SH-SY5Y (cell line): Measurements from ENCODE around the gene FGF12.

Source experiments
- GATA2 ChIP-seq: IDR thresholded peaks from 2 replicates; pipeline ENCODE4 v1.6.1; 2011; ENCODE audit warnings: mild to moderate bottlenecking, low read depth, low read length
- GATA3 ChIP-seq: IDR thresholded peaks from 2 replicates; pipeline ENCODE4 v1.6.1; 2011; ENCODE audit warnings: low read depth, mild to moderate bottlenecking, low read length, moderate library complexity

Gene FGF12

GRCh38 chr3:192207239-192207638 is 520.1 kb downstream of the FGF12 start:
- TF ChIP-seq GATA3 (no peak), GATA2 (no peak)

DNA sequence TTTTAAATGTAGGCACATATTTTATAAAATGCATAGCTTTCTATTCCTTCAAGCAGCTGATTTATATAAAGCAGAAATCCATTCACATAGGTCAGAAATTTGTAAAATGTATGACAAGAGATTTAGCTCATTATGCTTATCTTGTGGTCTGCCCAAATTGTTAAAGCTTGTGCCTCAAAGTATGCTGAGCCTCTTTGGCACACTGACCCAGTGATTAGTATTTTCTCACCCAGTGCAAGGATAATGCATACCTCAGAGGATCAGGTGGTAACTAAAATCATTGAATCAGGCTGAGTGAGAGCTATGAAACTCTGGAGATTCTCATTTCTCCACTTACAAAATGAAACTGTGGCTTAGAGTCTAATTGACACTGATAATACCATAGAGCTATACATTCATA is 533.3 kb downstream of the FGF12 start:
- no peak for TF ChIP-seq GATA3

DNA sequence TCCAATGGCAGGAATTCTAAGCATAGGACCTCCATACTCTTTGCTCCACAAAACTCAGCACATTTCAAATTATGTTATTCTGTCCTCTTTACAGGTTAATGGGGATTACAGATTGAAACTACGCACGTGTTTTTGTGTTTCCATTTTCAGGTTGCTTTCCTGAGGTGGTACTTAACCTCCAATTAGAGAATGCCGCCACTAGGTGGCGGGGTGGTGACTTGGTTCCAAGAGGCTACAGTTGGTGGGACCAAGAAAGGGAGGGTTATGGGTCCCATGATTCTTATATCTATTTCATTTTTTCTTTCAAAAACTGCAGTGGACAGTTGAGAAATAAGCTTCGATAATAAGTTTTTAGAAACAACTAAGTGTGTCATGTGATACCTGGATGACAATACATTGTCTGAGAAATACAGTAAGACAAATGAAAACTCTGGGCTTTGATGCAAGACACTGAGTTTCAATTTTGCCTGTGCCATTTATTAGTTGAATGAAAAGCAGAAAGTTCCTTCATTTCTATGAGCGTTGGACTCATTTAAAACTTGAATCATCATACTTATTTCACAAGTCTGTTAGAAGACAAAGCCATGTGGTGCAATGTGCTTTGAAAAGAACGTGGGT is 539.0 kb downstream of the FGF12 start:
- no peak for TF ChIP-seq GATA2
- TF ChIP-seq GATA3 = no peak

- TF ChIP-seq GATA3 (no peak), GATA2 (no peak)
Measured at GRCh38 chr3:192187485-192188051, 539.8 kb downstream of the FGF12 start.

- no peak for TF ChIP-seq GATA2
- no peak for TF ChIP-seq GATA3
Measured at GRCh38 chr3:192186498-192186897, 540.8 kb downstream of the FGF12 start.

- TF ChIP-seq GATA3 (no peak), GATA2 (no peak)
Measured at GRCh38 chr3:192186045-192186444, 541.3 kb downstream of the FGF12 start.

- TF ChIP-seq GATA3 (no peak), GATA2 (no peak)
Measured at GRCh38 chr3:192183109-192183508, 544.2 kb downstream of the FGF12 start.

DNA sequence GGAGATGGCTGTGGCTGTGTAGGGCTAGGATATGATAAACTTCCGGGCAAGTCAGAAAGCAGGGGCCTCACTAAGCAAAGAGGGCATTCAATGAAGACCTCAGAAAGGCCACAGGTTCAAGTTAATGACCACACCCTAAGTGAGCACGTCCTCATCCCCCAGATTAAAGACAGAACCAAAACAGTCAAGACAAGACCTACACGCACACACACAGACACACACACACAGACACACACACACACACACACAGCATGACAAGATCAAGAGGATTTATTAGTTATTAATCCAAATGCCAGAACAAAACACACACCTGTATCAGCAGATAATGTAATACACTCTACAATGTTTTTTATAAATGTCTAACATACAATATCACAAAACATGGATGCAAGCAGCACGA is 546.2 kb downstream of the FGF12 start:
- TF ChIP-seq GATA3 (no peak), GATA2 (no peak)

GRCh38 chr3:192177383-192177782 is 550.0 kb downstream of the FGF12 start:
- TF ChIP-seq GATA3 (no peak), GATA2 (no peak)

GRCh38 chr3:192174283-192174682 is 553.1 kb downstream of the FGF12 start:
- no peak for TF ChIP-seq GATA2
- TF ChIP-seq GATA3 = no peak

- no peak for TF ChIP-seq GATA3
- no peak for TF ChIP-seq GATA2
Measured at GRCh38 chr3:192171213-192171612, 556.1 kb downstream of the FGF12 start.

GRCh38 chr3:192170659-192171058 is 556.7 kb downstream of the FGF12 start:
- TF ChIP-seq GATA3 = no peak

DNA sequence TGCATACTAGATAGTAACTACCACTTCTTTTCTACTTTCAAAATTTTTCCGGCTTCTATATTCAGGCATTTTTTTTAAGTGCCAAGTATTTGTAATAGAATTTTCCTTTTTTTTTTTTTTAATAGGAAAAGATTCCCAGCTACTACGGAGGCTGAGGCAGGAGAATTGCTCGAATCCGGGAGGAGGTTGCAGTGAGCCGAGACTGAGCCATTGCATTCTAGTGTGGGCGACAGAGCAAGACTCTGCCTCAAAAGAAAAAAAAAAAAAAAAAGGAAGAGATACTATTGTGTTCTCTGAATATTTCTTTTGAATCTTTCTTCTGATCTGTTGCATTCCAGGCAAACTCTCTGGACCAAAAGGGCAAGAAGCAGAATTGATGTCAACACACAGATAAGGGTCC is 557.3 kb downstream of the FGF12 start:
- TF ChIP-seq GATA2 (no peak), GATA3 (no peak)

DNA sequence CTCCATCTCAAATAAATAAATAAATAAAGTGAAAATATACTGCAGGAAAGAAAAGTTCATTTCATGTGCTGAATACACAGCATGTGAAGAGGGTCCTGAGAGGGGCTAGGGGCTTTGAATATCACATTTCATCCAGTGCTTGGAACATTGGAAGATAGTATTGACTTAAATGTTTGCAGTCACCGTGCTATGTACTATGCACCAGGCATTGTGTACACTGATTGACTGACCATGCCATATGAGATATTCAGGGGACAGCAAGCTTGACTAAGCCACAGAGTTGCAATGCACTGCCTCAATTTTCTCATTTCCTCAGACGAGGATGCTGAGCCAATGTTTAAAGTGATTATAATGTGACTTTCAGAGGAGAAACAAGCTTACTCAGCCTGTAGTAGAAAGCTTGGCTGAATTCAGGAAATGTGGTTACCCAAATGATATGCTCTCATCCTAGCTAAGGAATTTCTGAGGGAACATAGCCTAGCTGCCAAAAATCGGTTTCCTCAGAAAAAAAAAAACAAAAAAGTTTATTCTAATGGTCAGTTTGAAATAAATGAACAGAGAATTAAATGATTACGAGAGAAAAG is 557.9 kb downstream of the FGF12 start:
- TF ChIP-seq GATA3 (no peak), GATA2 (no peak)

DNA sequence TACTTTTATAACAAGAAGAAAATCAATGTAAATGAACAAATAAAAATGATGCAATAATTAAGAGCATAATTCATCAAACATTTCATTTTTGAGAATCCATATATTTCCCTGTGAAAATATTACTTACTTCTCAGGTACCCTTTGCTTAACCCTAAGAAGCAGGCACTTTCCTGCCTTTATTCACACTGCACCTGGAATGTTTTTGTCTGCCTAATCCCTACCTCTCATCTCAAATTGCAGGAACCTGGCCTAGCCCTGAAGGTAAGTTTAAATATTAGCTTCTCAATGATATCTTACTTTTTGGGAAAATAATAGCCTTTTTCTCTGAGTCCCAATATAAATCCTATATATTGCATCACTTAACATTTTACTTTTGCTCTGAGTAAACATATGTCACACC is 559.1 kb downstream of the FGF12 start:
- TF ChIP-seq GATA3 (no peak), GATA2 (no peak)

DNA sequence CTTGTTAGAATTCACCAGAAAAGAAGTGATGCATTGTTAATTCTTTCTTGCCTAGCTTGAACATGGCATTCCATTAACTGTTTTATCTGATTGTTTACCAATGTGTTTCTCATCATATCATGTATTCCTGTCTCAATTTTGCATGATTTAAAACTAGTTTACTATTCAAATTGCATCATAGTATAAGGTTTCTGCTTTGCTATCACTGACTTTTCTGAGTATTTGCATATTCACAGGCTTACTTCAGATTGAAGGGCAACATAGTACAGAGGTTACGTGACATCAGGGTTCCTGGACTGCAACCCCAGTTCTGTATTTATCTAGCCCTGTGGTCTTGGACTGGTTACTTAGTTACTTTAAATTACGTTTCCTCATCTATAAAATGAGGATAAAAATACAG is 561.8 kb downstream of the FGF12 start:
- TF ChIP-seq GATA2 = no peak
- no peak for TF ChIP-seq GATA3
